NCI-H748 treated with DMSO at 0.1 percent for 48 hours (cell line): ENCODE measurements around the gene XPC.
"Not testable (repeated sequence)": the region's sequence is repeated elsewhere in the genome, so short reads cannot be mapped to it uniquely, and the experiment has no call there.

Experiments used
- DNase-seq: peaks from one replicate; lab custom pipeline; 2025; lab: John Stamatoyannopoulos, UW

The XPC gene

GRCh38 chr3:14119651-14120050 lies 58.8 kb downstream of the XPC start:
- no peak for DNase-seq

- DNase-seq: no peak
Measured at GRCh38 chr3:14118400-14119381, 59.7 kb downstream of the XPC start.

DNA sequence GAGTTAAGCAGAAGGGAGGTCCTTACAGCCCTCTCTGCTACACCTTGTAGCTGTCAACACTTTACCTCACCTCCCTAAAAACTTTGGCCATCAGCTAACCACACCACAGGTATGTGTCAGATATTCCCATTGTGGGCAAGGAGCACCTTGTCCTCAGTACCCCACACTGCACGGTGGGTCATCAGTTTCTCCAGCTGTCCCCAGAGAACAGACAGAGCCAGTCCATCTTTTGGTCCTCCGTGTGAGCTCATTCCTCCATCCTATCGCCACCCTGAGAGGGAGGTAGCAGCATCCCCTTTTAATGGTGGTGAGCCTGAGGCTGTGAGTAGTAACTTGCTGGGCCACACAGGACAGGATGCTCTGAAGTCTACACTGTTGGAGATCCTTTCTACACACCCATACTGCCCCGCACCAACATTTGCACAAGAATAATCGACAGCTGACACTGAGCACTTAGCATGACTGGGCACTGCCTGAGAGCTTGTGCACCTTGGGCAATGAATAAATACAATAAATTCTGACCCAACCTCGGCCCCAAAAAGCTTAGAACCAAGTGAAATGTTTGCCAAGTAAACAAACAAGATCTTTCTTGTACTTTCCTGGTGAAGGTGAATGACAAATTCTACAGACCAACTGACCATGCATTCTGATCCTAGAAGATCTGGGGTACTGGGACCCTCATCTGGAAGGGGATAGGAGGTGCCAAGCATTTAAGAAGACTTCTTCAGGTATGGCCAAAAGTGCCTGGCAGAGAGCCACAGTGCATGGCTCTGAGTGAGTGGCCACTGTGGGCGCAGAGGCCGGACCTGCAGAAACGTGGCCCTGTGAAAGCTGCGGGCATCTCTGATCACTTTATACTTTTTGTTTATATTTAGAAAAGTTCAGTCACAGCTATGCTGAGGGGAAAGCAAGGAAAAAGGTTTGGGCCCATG lies 60.7 kb downstream of the XPC start:
- no peak for DNase-seq

- DNase-seq: peak; percentile 3
Measured at GRCh38 chr3:14113965-14114635, 64.3 kb downstream of the XPC start.

- no peak for DNase-seq
Measured at GRCh38 chr3:14110699-14111098, 67.7 kb downstream of the XPC start.

DNA sequence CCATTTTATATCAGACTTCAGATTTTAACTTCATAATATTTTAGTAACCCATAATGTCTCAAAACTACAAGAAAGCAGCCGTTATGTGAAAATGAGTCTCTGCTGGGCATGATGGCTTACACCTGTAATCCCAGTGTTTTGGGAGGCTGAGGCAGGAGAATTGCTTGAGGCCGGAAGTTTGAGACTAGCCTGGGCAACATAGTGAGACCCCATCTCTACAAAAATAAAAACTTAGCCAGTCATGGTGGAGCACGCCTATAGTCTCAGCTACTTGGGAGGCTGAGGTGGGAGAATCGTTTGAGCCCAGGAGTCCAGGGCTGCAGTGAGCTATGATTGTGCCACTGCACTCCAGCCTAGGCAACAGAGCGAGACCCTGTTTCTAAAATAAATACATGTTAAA lies 68.6 kb downstream of the XPC start:
- not testable (repeated sequence) for DNase-seq

GRCh38 chr3:14097616-14098391 lies 80.6 kb downstream of the XPC start:
- DNase-seq: no peak

DNA sequence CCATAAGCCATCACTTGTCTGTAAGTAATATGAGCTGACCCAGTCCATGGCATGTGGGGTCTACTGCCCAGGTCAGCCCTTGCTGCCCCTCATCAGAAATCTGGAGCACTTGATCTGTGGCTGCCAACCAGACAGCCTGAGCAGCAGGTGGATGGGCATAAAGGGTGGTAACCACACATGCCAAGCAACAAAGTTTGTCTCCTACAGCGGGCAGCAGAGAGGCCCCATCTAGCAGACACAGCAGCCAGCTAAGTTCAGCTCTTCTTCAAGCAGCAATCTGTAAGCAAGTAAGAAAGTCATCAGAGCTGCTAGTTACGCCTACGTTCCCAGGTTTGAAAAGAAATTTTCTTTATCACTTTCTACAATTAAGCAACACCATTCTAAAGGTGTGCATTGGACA lies 81.7 kb downstream of the XPC start:
- no peak for DNase-seq
